Measurements from ENCODE around the gene IL16.
"Not testable (repeated sequence)": the region's sequence is repeated elsewhere in the genome, so short reads cannot be mapped to it uniquely, and the experiment has no call there.

GRCh38 chr15:81207987-81208386 lies 11.3 kb downstream of the IL16 start:
- not testable (repeated sequence) for TF ChIP-seq CTCF, POLR2A (IDR thresholded peaks at IDR 0.05)
